WTC11 (cell line): Measurements from ENCODE around the gene FMOD. TPM values are rescaled to one million over a fixed set of nuclear protein-coding genes. Genes with fewer than 3 reads are reported as not detected.

ENCODE experiments used
- ATAC-seq: fragments of 200-7000 bp; cut with Tn5 transposase; 2 replicates; pipeline ENCODE4 v1.10.0; 2021; ENCODE audit warnings: mild to moderate bottlenecking, moderate library complexity
- CTCF ChIA-PET: fragments of 300-600 bp; sonication (Branson Sonifier 250); formaldehyde crosslinking; loops from one replicate; lab custom pipeline; 2021; ENCODE audit warnings: antibody characterized with exemption; lab: Charles Lee
- POLR2A ChIA-PET: fragments of 350-600 bp; sonication (Branson Sonifier 250); formaldehyde crosslinking; loops from one replicate; lab custom pipeline; 2021; ENCODE audit warnings: antibody characterized with exemption; lab: Charles Lee
- DNase-seq: peaks from one replicate; pipeline ENCODE4 v3.0.0; 2021; ENCODE audit warnings: low spot score
- H3K27ac Mint-ChIP-seq: 2 replicates; pipeline ENCODE4 v1.8.0; 2021; ENCODE audit warnings: mixed read lengths
- H3K27me3 Mint-ChIP-seq: 2 replicates; pipeline ENCODE4 v1.8.0; 2021; ENCODE audit warnings: low read depth, mild to moderate bottlenecking, moderate library complexity, mixed read lengths
- H3K36me3 Mint-ChIP-seq: 2 replicates; pipeline ENCODE4 v1.8.0; 2021; ENCODE audit warnings: mixed read lengths
- H3K4me1 Mint-ChIP-seq: 2 replicates; pipeline ENCODE4 v1.8.0; 2022; ENCODE audit warnings: mixed read lengths
- H3K4me3 Mint-ChIP-seq: 2 replicates; pipeline ENCODE4 v1.8.0; 2021; ENCODE audit warnings: mild to moderate bottlenecking, moderate library complexity, mixed read lengths
- H3K9me3 Mint-ChIP-seq: 2 replicates; pipeline ENCODE4 v1.8.0; 2021; ENCODE audit warnings: mixed read lengths
- CREB1 ChIP-seq: sonication (generic); formaldehyde crosslinking; IDR thresholded peaks from 2 replicates; pipeline ENCODE4 v1.8.0; 2023; ENCODE audit warnings: mild to moderate bottlenecking, missing genetic modification reagents
- CREM ChIP-seq: sonication (generic); formaldehyde crosslinking; IDR thresholded peaks from 2 replicates; pipeline ENCODE4 v1.8.1; 2022; ENCODE audit warnings: mild to moderate bottlenecking, missing genetic modification reagents, moderate library complexity
- ETV6 ChIP-seq: sonication (generic); formaldehyde crosslinking; IDR thresholded peaks from 2 replicates; pipeline ENCODE4 v1.8.1; 2022; ENCODE audit warnings: mild to moderate bottlenecking, missing genetic modification reagents
- FOXJ3 ChIP-seq: sonication (generic); formaldehyde crosslinking; IDR thresholded peaks from 2 replicates; pipeline ENCODE4 v1.9.0; 2021; ENCODE audit warnings: missing genetic modification reagents, mild to moderate bottlenecking, borderline replicate concordance
- FOXK1 ChIP-seq: sonication (generic); formaldehyde crosslinking; IDR thresholded peaks from 2 replicates; pipeline ENCODE4 v1.8.0; 2022; ENCODE audit warnings: mild to moderate bottlenecking, moderate library complexity, missing genetic modification reagents
- KAT7 ChIP-seq: sonication (generic); formaldehyde crosslinking; IDR thresholded peaks from 2 replicates; pipeline ENCODE4 v1.8.1; 2023; ENCODE audit warnings: missing genetic modification reagents, mild to moderate bottlenecking, borderline replicate concordance
- NFATC4 ChIP-seq: fragments of 250-450 bp; sonication (Bioruptor Pico); IDR thresholded peaks from 2 replicates; pipeline ENCODE4 v1.9.0; 2021; ENCODE audit warnings: mild to moderate bottlenecking
- PREB ChIP-seq: sonication (generic); formaldehyde crosslinking; IDR thresholded peaks from 2 replicates; pipeline ENCODE4 v1.8.1; 2022; ENCODE audit warnings: mild to moderate bottlenecking, missing genetic modification reagents, moderate library complexity, borderline replicate concordance
- STAT6 ChIP-seq: sonication (generic); formaldehyde crosslinking; conservative IDR thresholded peaks from 2 replicates; pipeline ENCODE4 v1.8.1; 2023; ENCODE audit warnings: mild to moderate bottlenecking, low read depth, missing genetic modification reagents, moderate library complexity
- ZNF219 ChIP-seq: sonication (generic); formaldehyde crosslinking; IDR thresholded peaks from 2 replicates; pipeline ENCODE4 v1.8.0; 2023; ENCODE audit warnings: missing genetic modification reagents, mild to moderate bottlenecking, borderline replicate concordance
- ZNF512 ChIP-seq: sonication (generic); formaldehyde crosslinking; IDR thresholded peaks from 2 replicates; pipeline ENCODE4 v1.8.1; 2022; ENCODE audit warnings: missing genetic modification reagents, borderline replicate concordance
- total RNA-seq: library from RNA; stranded (reverse); gene quantifications from 3 replicates; pipeline ENCODE4 v1.2.3, GENCODE V29; 2021
- TF ChIP-seq, protein P1 (sequence below): sonication (generic); formaldehyde crosslinking; IDR thresholded peaks from 2 replicates; pipeline ENCODE4 v1.8.1; 2023; ENCODE audit warnings: mild to moderate bottlenecking, missing genetic modification reagents, moderate library complexity
- TF ChIP-seq, protein P2 (sequence below): sonication (generic); formaldehyde crosslinking; IDR thresholded peaks from 2 replicates; pipeline ENCODE4 v1.8.1; 2022; ENCODE audit warnings: low read depth, missing genetic modification reagents, borderline replicate concordance
- TF ChIP-seq, protein P3 (sequence below): fragments of 250-450 bp; sonication (Bioruptor Pico); IDR thresholded peaks from 2 replicates; pipeline ENCODE4 v1.8.0; 2021; ENCODE audit warnings: mild to moderate bottlenecking

Gene FMOD
- total RNA-seq, 1 experiment from 2014 or later: 0.79 TPM

DNA sequence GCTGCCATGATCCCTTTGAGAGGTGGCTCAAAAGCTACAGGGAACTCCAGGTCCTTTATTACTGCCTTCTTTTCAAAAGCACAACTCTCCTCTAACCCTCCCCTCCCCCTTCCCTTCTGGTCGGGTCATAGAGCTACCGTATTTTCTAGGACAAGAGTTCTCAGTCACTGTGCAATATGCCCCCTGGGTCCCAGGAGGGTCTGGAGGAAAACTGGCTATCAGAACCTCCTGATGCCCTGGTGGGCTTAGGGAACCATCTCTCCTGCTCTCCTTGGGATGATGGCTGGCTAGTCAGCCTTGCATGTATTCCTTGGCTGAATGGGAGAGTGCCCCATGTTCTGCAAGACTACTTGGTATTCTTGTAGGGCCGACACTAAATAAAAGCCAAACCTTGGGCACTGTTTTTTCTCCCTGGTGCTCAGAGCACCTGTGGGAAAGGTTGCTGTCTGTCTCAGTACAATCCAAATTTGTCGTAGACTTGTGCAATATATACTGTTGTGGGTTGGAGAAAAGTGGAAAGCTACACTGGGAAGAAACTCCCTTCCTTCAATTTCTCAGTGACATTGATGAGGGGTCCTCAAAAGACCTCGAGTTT is 42.5 kb downstream of the FMOD start:
- POLR2A ChIA-PET: interaction anchor here (1.6 to 5.0 kb wide), 4 partner anchors 13 to 41 kb away, joined by 4 to 37 read pairs (median 12); no protein-coding TSS in a partner anchor
- CTCF ChIA-PET: interaction anchor here (0.5 to 6.5 kb wide), 18 partner anchors 12 to 538 kb away, joined by 3 to 66 read pairs (median 8); partner anchors contain the start of gene ADORA1
- TF ChIP-seq PREB: no peak
- 0 out of 2 replicates have a peak, but pooled peaks have one; percentile 34 for TF ChIP-seq CREB1
- TF ChIP-seq, all 79 proteins: peak for 1
- Mint-ChIP-seq H3K27ac (no peak overlapping the region), H3K36me3 (peaks cover 7% of the 10 kb centered on the region), H3K4me3 (peak overlapping the region; percentile 79), H3K9me3 (no peaks in the 10 kb centered on the region), H3K4me1 (peaks cover 58% of the 10 kb centered on the region), H3K27me3 (peaks cover 97% of the 10 kb centered on the region)
- DNase-seq (no peak), ATAC-seq (no peak)

DNA sequence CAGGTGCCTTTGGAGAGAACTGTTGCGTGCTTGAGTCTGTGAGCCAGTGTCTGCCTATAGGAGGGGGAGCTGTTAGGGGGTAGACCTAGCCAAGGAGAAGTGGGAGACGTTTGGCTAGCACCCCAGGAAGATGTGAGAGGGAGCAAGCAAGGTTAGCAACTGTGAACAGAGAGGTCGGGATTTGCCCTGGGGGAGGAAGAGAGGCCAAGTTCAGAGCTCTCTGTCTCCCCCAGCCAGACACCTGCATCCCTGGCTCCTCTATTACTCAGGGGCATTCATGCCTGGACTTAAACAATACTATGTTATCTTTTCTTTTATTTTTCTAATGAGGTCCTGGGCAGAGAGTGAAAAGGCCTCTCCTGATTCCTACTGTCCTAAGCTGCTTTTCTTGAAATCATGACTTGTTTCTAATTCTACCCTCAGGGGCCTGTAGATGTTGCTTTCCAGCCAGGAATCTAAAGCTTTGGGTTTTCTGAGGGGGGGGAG is 43.2 kb downstream of the FMOD start:
- H3K4me3 Mint-ChIP-seq: peak overlapping the region; percentile 79
- no peaks in the 10 kb centered on the region for H3K9me3 Mint-ChIP-seq
- 0 out of 2 replicates have a peak, but pooled peaks have one; percentile 23 for TF ChIP-seq FOXK1
- TF ChIP-seq FOXJ3 (CRISPR knock-in tag): no peak
- TF ChIP-seq CREM (CRISPR knock-in tag): 0 out of 2 replicates have a peak, but pooled peaks have one; percentile 47
- ChIA-PET CTCF (interaction anchor here (0.6 to 6.5 kb wide), 25 partner anchors 9 to 268 kb away, joined by 3 to 66 read pairs (median 6); partner anchors contain the start of gene ADORA1), POLR2A (interaction anchor here (0.8 to 5.0 kb wide), 6 partner anchors 12 to 40 kb away, joined by 3 to 37 read pairs (median 8); no protein-coding TSS in a partner anchor)
- no peak for DNase-seq
- H3K27me3 Mint-ChIP-seq: peaks cover 98% of the 10 kb centered on the region
- ATAC-seq: peak; percentile 55
- peaks cover 7% of the 10 kb centered on the region for H3K36me3 Mint-ChIP-seq
- peaks cover 59% of the 10 kb centered on the region for H3K4me1 Mint-ChIP-seq
- H3K27ac Mint-ChIP-seq: no peak overlapping the region

- peaks cover 59% of the 10 kb centered on the region for H3K4me1 Mint-ChIP-seq
- peak overlapping the region; percentile 79 for H3K4me3 Mint-ChIP-seq
- ChIA-PET POLR2A (interaction anchor here (0.6 to 5.0 kb wide), 7 partner anchors 12 to 40 kb away, joined by 3 to 37 read pairs (median 8); no protein-coding TSS in a partner anchor), CTCF (interaction anchor here (0.6 to 6.5 kb wide), 25 partner anchors 9 to 267 kb away, joined by 3 to 66 read pairs (median 6); partner anchors contain the start of genes ADORA1 and FMOD)
- no peak overlapping the region for H3K27ac Mint-ChIP-seq
- TF ChIP-seq, protein P1, sequence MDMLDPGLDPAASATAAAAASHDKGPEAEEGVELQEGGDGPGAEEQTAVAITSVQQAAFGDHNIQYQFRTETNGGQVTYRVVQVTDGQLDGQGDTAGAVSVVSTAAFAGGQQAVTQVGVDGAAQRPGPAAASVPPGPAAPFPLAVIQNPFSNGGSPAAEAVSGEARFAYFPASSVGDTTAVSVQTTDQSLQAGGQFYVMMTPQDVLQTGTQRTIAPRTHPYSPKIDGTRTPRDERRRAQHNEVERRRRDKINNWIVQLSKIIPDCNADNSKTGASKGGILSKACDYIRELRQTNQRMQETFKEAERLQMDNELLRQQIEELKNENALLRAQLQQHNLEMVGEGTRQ: no peak
- DNase-seq: peak; percentile 37
- no peaks in the 10 kb centered on the region for H3K9me3 Mint-ChIP-seq
- H3K27me3 Mint-ChIP-seq: peaks cover 98% of the 10 kb centered on the region
- no peak for ATAC-seq
- H3K36me3 Mint-ChIP-seq: peaks cover 7% of the 10 kb centered on the region
Measured at GRCh38 chr1:203306965-203307541, 43.9 kb downstream of the FMOD start.

GRCh38 chr1:203306089-203306964 is 44.6 kb downstream of the FMOD start:
- ChIA-PET CTCF (interaction anchor here (0.6 to 6.5 kb wide), 19 partner anchors 15 to 267 kb away, joined by 3 to 66 read pairs (median 7); partner anchors contain the start of genes ADORA1 and FMOD), POLR2A (interaction anchor here (0.6 to 5.0 kb wide), 9 partner anchors 11 to 215 kb away, joined by 3 to 37 read pairs (median 7); no protein-coding TSS in a partner anchor)
- peaks cover 55% of the 10 kb centered on the region for H3K4me1 Mint-ChIP-seq
- H3K4me3 Mint-ChIP-seq: peak overlapping the region; percentile 79
- no peak overlapping the region for H3K27ac Mint-ChIP-seq
- DNase-seq (no peak), ATAC-seq (no peak)
- H3K27me3 Mint-ChIP-seq: peaks cover 96% of the 10 kb centered on the region
- no peaks in the 10 kb centered on the region for H3K9me3 Mint-ChIP-seq
- peaks cover 7% of the 10 kb centered on the region for H3K36me3 Mint-ChIP-seq
- TF ChIP-seq KAT7: no peak
- no peak for TF ChIP-seq NFATC4 (CRISPR knock-in tag)
- no peak for TF ChIP-seq ETV6
- TF ChIP-seq STAT6 (CRISPR knock-in tag): no peak
- no peak for TF ChIP-seq FOXK1
- TF ChIP-seq ZNF512 (CRISPR knock-in tag): no peak
- TF ChIP-seq, protein P2, sequence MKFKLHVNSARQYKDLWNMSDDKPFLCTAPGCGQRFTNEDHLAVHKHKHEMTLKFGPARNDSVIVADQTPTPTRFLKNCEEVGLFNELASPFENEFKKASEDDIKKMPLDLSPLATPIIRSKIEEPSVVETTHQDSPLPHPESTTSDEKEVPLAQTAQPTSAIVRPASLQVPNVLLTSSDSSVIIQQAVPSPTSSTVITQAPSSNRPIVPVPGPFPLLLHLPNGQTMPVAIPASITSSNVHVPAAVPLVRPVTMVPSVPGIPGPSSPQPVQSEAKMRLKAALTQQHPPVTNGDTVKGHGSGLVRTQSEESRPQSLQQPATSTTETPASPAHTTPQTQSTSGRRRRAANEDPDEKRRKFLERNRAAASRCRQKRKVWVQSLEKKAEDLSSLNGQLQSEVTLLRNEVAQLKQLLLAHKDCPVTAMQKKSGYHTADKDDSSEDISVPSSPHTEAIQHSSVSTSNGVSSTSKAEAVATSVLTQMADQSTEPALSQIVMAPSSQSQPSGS (CRISPR knock-in tag): no peak
- no peak for TF ChIP-seq ZNF219 (CRISPR knock-in tag)
- TF ChIP-seq, protein P3, sequence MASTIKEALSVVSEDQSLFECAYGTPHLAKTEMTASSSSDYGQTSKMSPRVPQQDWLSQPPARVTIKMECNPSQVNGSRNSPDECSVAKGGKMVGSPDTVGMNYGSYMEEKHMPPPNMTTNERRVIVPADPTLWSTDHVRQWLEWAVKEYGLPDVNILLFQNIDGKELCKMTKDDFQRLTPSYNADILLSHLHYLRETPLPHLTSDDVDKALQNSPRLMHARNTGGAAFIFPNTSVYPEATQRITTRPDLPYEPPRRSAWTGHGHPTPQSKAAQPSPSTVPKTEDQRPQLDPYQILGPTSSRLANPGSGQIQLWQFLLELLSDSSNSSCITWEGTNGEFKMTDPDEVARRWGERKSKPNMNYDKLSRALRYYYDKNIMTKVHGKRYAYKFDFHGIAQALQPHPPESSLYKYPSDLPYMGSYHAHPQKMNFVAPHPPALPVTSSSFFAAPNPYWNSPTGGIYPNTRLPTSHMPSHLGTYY (CRISPR knock-in tag): no peak
